ENCODE measurements around the gene UTP15. TPM values are rescaled to one million over a fixed set of nuclear protein-coding genes. Genes with fewer than 3 reads are reported as not detected.

The UTP15 gene
- total RNA-seq, 5 donors from 2014 or later (not counting 1 experiment from before 2014, with no cell fraction given) = 21.6 to 40.6 (median 24.5) TPM

- 60% methylated on average over 1 of the region's 5 CpGs for WGBS (ENCODE audit: insufficient coverage)
Observed at GRCh38 chr5:73603998-73604397, 38.5 kb downstream of the UTP15 start.

GRCh38 chr5:73605223-73606087, 39.9 kb downstream of the UTP15 start:
- H3K27ac Mint-ChIP-seq = no peak overlapping the region
- ChIA-PET POLR2A (no interaction called here), CTCF (no interaction called here)
- no peak for DNase-seq
- no peaks in the 10 kb centered on the region for H3K36me3 Mint-ChIP-seq
- no peak overlapping the region for H3K4me3 Mint-ChIP-seq
- no peaks in the 10 kb centered on the region for H3K36me3 ChIP-seq (ENCODE audit: control insufficient read depth in 2 of 2, extremely low read depth in 1 of 2, insufficient read depth in 1 of 2, low read length in 1 of 2)
- H3K4me1 ChIP-seq (ENCODE audit: control insufficient read depth in 1 of 2, extremely low read depth in 1 of 2, insufficient read depth in 2 of 2, low read length in 2 of 2) = no peaks in the 10 kb centered on the region
- H3K9me3 ChIP-seq = no peaks in the 10 kb centered on the region
- no peak for ATAC-seq (replicated peaks in 1 of 4)
- peaks cover 0 to 5% of the 10 kb centered on the region in 2 experiments for H3K27me3 ChIP-seq (replicated peaks in 1 of 2; ENCODE audit: control insufficient read depth in 2 of 2, extremely low read depth in 1 of 2, insufficient read depth in 2 of 2, low read length in 1 of 2)
- H3K4me3 ChIP-seq (ENCODE audit: control insufficient read depth in 1 of 2, extremely low read depth in 1 of 2, low read length in 1 of 2) = no peak overlapping the region
- H3K4me1 Mint-ChIP-seq = peaks cover 0 to 3% (median 0%) of the 10 kb centered on the region in 3 donors
- H3K9me3 Mint-ChIP-seq = peaks cover 4 to 12% (median 7%) of the 10 kb centered on the region in 3 donors
- no peak overlapping the region for H3K27ac ChIP-seq (ENCODE audit: low read length)
- peaks cover 6 to 10% of the 10 kb centered on the region in 2 donors for H3K27me3 Mint-ChIP-seq
- 95% methylated on average over 3 of the region's 8 CpGs for WGBS (ENCODE audit: insufficient coverage)

More at GRCh38 chr5:73603998-73604397, 38.5 kb downstream of the UTP15 start:
- no peaks in the 10 kb centered on the region for H3K36me3 ChIP-seq (ENCODE audit: control insufficient read depth in 2 of 2, extremely low read depth in 1 of 2, insufficient read depth in 1 of 2, low read length in 1 of 2)
- ChIA-PET POLR2A (no interaction called here), CTCF (no interaction called here)
- H3K4me3 ChIP-seq (ENCODE audit: control insufficient read depth in 1 of 2, extremely low read depth in 1 of 2, low read length in 1 of 2) = no peak overlapping the region
- H3K27ac ChIP-seq (ENCODE audit: low read length) = no peak overlapping the region
- no peaks in the 10 kb centered on the region for H3K4me1 ChIP-seq (ENCODE audit: control insufficient read depth in 1 of 2, extremely low read depth in 1 of 2, insufficient read depth in 2 of 2, low read length in 2 of 2)
- Mint-ChIP-seq H3K9me3 (peaks cover 4 to 12% (median 7%) of the 10 kb centered on the region in 3 donors), H3K36me3 (no peaks in the 10 kb centered on the region), H3K27ac (no peak overlapping the region), H3K4me1 (peaks cover 0 to 3% (median 0%) of the 10 kb centered on the region in 3 donors), H3K27me3 (peaks cover 0 to 4% of the 10 kb centered on the region in 2 donors), H3K4me3 (no peak overlapping the region)
- no peaks in the 10 kb centered on the region for H3K9me3 ChIP-seq
- ATAC-seq (replicated peaks in 1 of 4) = no peak
- peaks cover 0 to 5% of the 10 kb centered on the region in 2 experiments for H3K27me3 ChIP-seq (replicated peaks in 1 of 2; ENCODE audit: control insufficient read depth in 2 of 2, extremely low read depth in 1 of 2, insufficient read depth in 2 of 2, low read length in 1 of 2)
- no peak for DNase-seq

GRCh38 chr5:73606206-73606753, 40.7 kb downstream of the UTP15 start:
- WGBS (ENCODE audit: insufficient coverage) = no CpG with 5 or more reads among the region's 3 CpGs
- ATAC-seq (replicated peaks in 1 of 4) (no peak), DNase-seq (no peak)
- peaks cover 0 to 3% (median 0%) of the 10 kb centered on the region in 3 donors for H3K4me1 Mint-ChIP-seq
- H3K27me3 Mint-ChIP-seq = peaks cover 14 to 16% of the 10 kb centered on the region in 2 donors
- ChIA-PET POLR2A (no interaction called here), CTCF (no interaction called here)
- no peak overlapping the region for H3K27ac Mint-ChIP-seq
- H3K27ac ChIP-seq (ENCODE audit: low read length) = no peak overlapping the region
- no peak overlapping the region for H3K4me3 Mint-ChIP-seq
- H3K9me3 Mint-ChIP-seq = peaks cover 4 to 10% (median 4%) of the 10 kb centered on the region in 3 donors
- no peaks in the 10 kb centered on the region for H3K4me1 ChIP-seq (ENCODE audit: control insufficient read depth in 1 of 2, extremely low read depth in 1 of 2, insufficient read depth in 2 of 2, low read length in 2 of 2)
- H3K4me3 ChIP-seq (ENCODE audit: control insufficient read depth in 1 of 2, extremely low read depth in 1 of 2, low read length in 1 of 2) = no peak overlapping the region
- H3K36me3 ChIP-seq (ENCODE audit: control insufficient read depth in 2 of 2, extremely low read depth in 1 of 2, insufficient read depth in 1 of 2, low read length in 1 of 2) = no peaks in the 10 kb centered on the region
- H3K36me3 Mint-ChIP-seq = no peaks in the 10 kb centered on the region
- peaks cover 0 to 7% of the 10 kb centered on the region in 2 experiments for H3K27me3 ChIP-seq (replicated peaks in 1 of 2; ENCODE audit: control insufficient read depth in 2 of 2, extremely low read depth in 1 of 2, insufficient read depth in 2 of 2, low read length in 1 of 2)
- no peaks in the 10 kb centered on the region for H3K9me3 ChIP-seq

GRCh38 chr5:73607228-73607627, 41.7 kb downstream of the UTP15 start:
- Histone ChIP-seq H3K4me3 (ENCODE audit: control insufficient read depth in 1 of 2, extremely low read depth in 1 of 2, low read length in 1 of 2) (no peak overlapping the region), H3K4me1 (ENCODE audit: control insufficient read depth in 1 of 2, extremely low read depth in 1 of 2, insufficient read depth in 2 of 2, low read length in 2 of 2) (no peaks in the 10 kb centered on the region), H3K36me3 (ENCODE audit: control insufficient read depth in 2 of 2, extremely low read depth in 1 of 2, insufficient read depth in 1 of 2, low read length in 1 of 2) (no peaks in the 10 kb centered on the region), H3K9me3 (no peaks in the 10 kb centered on the region), H3K27me3 (replicated peaks in 1 of 2; ENCODE audit: control insufficient read depth in 2 of 2, extremely low read depth in 1 of 2, insufficient read depth in 2 of 2, low read length in 1 of 2) (peaks cover 0 to 9% of the 10 kb centered on the region in 2 experiments), H3K27ac (ENCODE audit: low read length) (no peak overlapping the region)
- ChIA-PET POLR2A (no interaction called here), CTCF (no interaction called here)
- ATAC-seq (replicated peaks in 1 of 4) = no peak
- no peak for DNase-seq
- Mint-ChIP-seq H3K36me3 (no peaks in the 10 kb centered on the region), H3K4me1 (peaks cover 0 to 3% (median 0%) of the 10 kb centered on the region in 3 donors), H3K27ac (no peak overlapping the region), H3K4me3 (no peak overlapping the region), H3K27me3 (peaks cover 21 to 23% of the 10 kb centered on the region in 2 donors), H3K9me3 (peaks cover 0 to under 1% (median 0%) of the 10 kb centered on the region in 3 donors)

- peaks cover 24 to 46% of the 10 kb centered on the region in 2 donors for H3K27me3 Mint-ChIP-seq
- CTCF ChIA-PET = no interaction called here
- Histone ChIP-seq H3K9me3 (no peaks in the 10 kb centered on the region), H3K36me3 (ENCODE audit: control insufficient read depth in 2 of 2, extremely low read depth in 1 of 2, insufficient read depth in 1 of 2, low read length in 1 of 2) (no peaks in the 10 kb centered on the region), H3K27ac (ENCODE audit: low read length) (no peak overlapping the region), H3K27me3 (replicated peaks in 1 of 2; ENCODE audit: control insufficient read depth in 2 of 2, extremely low read depth in 1 of 2, insufficient read depth in 2 of 2, low read length in 1 of 2) (peaks cover 0 to 7% of the 10 kb centered on the region in 2 experiments), H3K4me3 (ENCODE audit: control insufficient read depth in 1 of 2, extremely low read depth in 1 of 2, low read length in 1 of 2) (no peak overlapping the region), H3K4me1 (ENCODE audit: control insufficient read depth in 1 of 2, extremely low read depth in 1 of 2, insufficient read depth in 2 of 2, low read length in 2 of 2) (no peaks in the 10 kb centered on the region)
- DNase-seq (no peak), ATAC-seq (replicated peaks in 1 of 4) (no peak)
- no peaks in the 10 kb centered on the region for H3K36me3 Mint-ChIP-seq
- no peaks in the 10 kb centered on the region for H3K9me3 Mint-ChIP-seq
- no peaks in the 10 kb centered on the region for H3K4me1 Mint-ChIP-seq
- H3K27ac Mint-ChIP-seq = no peak overlapping the region
- H3K4me3 Mint-ChIP-seq = no peak overlapping the region
- WGBS (ENCODE audit: insufficient coverage) = no CpG with 5 or more reads among the region's 3 CpGs
- POLR2A ChIA-PET = no interaction called here
Observed at GRCh38 chr5:73612799-73613198, 47.3 kb downstream of the UTP15 start.

- Mint-ChIP-seq H3K9me3 (no peaks in the 10 kb centered on the region), H3K36me3 (no peaks in the 10 kb centered on the region), H3K4me3 (no peak overlapping the region), H3K27me3 (peaks cover 21 to 46% of the 10 kb centered on the region in 2 donors), H3K4me1 (no peaks in the 10 kb centered on the region), H3K27ac (no peak overlapping the region)
- Histone ChIP-seq H3K36me3 (ENCODE audit: control insufficient read depth in 2 of 2, extremely low read depth in 1 of 2, insufficient read depth in 1 of 2, low read length in 1 of 2) (no peaks in the 10 kb centered on the region), H3K4me1 (ENCODE audit: control insufficient read depth in 1 of 2, extremely low read depth in 1 of 2, insufficient read depth in 2 of 2, low read length in 2 of 2) (no peaks in the 10 kb centered on the region), H3K9me3 (no peaks in the 10 kb centered on the region), H3K27ac (ENCODE audit: low read length) (no peak overlapping the region), H3K27me3 (replicated peaks in 1 of 2; ENCODE audit: control insufficient read depth in 2 of 2, extremely low read depth in 1 of 2, insufficient read depth in 2 of 2, low read length in 1 of 2) (peaks cover 0 to 4% of the 10 kb centered on the region in 2 experiments), H3K4me3 (ENCODE audit: control insufficient read depth in 1 of 2, extremely low read depth in 1 of 2, low read length in 1 of 2) (no peak overlapping the region)
- ChIA-PET CTCF (no interaction called here), POLR2A (no interaction called here)
- ATAC-seq (replicated peaks in 1 of 4) = no peak
- WGBS (ENCODE audit: insufficient coverage) = 83% methylated on average over 1 of the region's 2 CpGs
- no peak for DNase-seq
Observed at GRCh38 chr5:73615085-73615484, 49.5 kb downstream of the UTP15 start.
